Frontal cortex (tissue), 4 donors: ENCODE results near the gene PCDHA1. TPM values are rescaled to one million over a fixed set of nuclear protein-coding genes. Genes with fewer than 3 reads are reported as not detected.
A peak's percentile ranks its signal among the peaks of the same experiment; 100 is the strongest.
"Not testable (repeated sequence)": the region's sequence is repeated elsewhere in the genome, so short reads cannot be mapped to it uniquely, and the experiment has no call there.

Experiments used
- DNase-seq, 2 donors: peaks; one replicate each; pipeline ENCODE4 v3.0.0; 2012; ENCODE audit warnings: low spot score in 2 of 2
- FAIRE-seq: peaks from 2 replicates; lab custom pipeline; 2012; peaks lifted over from hg19 to GRCh38; lab: Jason Lieb, UNC
- total RNA-seq: library from RNA; depleted of rRNA; stranded (reverse); fragments of >200 nt; gene quantifications from one replicate; pipeline ENCODE4 v1.2.3, GENCODE V29; 2014
- donor health status: control.
- donor health status: control.
- donor health status: control.

The PCDHA1 gene
- total RNA-seq, 1 donor from 2014 or later = 8.6 TPM

DNA sequence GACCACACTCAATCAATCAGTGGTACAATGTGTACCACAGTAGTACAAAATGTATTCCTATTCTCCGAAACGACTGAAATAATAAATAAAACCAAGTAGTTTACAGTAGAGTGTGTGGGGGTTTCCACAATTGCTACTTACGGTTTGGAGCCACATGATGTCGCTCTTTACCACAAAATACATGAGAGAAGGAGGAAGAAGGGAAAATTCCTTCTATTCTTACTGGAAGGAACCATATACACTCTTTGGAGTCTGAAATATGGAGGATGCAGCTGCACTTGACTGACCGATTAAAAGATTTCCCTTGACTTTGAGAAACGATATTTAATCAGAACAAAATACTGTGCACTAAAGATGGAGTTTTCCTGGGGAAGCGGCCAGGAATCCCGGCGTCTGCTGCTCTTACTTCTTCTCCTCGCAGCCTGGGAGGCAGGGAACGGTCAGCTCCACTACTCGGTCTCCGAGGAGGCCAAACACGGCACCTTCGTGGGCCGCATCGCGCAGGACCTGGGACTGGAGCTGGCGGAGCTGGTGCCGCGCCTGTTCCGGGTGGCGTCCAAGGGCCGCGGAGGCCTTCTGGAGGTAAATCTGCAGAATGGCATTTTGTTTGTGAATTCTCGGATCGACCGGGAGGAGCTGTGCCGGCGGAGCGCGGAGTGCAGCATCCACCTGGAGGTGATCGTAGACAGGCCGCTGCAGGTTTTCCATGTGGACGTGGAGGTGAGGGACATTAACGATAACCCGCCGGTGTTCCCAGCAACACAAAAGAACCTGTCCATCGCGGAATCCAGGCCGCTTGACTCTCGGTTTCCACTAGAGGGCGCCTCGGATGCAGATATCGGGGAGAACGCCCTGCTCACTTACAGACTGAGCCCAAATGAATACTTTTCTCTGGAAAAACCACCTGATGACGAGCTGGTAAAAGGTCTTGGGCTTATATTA lies 21.2 kb downstream of the PCDHA1 start, which contains the start of gene PCDHA4:
Gene PCDHA4 (plus strand): TSS at position 235 of the 942 bp plus-strand sequence.
- FAIRE-seq = no peak

DNA sequence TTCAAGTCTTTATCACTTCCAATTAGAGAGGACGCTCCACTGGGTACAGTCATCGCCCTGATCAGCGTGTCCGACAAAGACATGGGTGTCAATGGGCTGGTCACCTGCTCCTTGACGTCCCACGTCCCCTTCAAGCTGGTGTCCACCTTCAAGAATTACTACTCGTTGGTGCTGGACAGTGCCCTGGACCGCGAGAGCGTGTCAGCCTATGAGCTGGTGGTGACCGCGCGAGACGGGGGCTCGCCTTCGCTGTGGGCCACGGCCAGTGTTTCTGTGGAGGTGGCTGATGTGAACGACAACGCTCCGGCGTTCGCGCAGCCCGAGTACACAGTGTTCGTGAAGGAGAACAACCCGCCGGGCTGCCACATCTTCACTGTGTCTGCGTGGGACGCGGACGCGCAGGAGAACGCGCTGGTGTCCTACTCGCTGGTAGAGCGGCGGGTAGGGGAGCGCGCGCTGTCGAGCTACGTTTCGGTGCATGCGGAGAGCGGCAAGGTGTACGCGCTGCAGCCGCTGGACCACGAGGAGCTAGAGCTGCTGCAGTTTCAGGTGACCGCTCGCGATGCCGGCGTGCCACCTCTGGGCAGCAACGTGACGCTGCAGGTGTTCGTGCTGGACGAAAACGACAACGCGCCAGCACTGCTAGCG lies 22.4 kb downstream of the PCDHA1 start:
- FAIRE-seq, DNase-seq: not testable (repeated sequence)

More for the DNA sequence above, 21.2 kb downstream of the PCDHA1 start, which contains the start of gene PCDHA4:
- no peak for DNase-seq

DNA sequence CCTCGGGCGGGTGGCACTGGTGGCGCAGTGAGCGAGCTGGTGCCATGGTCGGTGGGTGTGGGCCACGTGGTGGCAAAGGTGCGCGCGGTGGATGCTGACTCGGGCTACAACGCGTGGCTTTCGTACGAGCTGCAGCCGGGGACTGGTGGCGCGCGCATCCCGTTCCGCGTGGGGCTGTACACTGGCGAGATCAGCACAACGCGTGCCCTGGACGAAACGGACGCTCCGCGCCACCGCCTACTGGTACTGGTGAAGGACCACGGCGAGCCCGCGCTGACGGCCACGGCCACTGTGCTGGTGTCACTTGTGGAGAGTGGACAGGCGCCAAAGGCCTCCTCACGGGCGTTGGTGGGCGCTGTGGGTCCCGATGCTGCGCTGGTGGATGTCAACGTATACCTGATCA lies 22.9 kb downstream of the PCDHA1 start:
- DNase-seq (no peak), FAIRE-seq (no peak)

DNA sequence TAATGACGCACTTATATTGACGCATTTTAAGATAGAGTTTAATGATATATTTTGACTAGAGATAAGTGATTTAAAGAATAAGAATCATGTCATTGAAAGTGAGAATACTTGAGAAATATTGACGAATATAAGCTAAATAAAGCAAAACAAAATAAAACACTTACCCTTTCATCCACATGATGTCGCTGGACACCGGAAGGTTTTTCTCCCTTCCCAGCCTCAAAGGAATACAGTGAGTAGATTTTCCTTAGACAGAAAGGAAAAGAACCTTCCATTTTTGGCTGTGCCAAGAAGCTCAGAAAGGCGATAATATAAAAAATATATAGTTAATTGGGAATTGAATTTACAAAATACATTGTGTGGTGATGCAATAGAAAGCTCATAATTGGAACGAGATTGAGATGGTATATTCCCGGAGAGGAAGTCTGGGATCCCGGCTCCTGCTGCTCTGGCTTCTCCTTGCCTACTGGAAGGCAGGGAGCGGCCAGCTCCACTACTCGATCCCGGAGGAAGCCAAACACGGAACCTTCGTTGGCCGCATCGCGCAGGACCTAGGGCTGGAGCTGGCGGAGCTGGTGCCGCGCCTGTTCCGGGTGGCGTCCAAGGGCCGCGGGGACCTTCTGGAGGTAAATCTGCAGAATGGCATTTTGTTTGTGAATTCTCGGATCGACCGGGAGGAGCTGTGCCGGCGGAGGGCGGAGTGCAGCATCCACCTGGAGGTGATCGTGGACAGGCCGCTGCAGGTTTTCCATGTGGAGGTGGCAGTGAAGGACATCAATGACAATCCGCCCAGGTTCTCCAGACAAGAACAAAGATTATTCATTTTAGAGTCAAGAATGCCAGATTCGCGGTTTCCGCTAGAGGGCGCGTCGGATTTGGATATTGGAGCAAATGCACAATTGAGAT lies 35.7 kb downstream of the PCDHA1 start, which contains the start of gene PCDHA5:
Gene PCDHA5 (plus strand): TSS at position 239 of the 906 bp plus-strand sequence.
- no peak for DNase-seq

DNA sequence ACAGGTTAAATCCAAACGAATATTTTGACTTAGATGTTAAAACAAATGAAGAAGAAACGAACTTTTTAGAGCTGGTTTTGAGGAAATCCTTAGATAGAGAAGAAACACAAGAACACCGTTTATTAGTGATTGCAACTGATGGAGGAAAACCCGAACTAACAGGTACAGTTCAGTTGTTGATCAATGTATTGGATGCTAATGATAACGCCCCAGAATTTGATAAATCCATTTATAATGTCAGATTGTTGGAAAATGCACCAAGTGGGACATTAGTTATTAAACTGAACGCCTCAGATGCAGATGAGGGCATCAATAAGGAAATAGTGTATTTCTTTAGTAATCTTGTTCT lies 36.3 kb downstream of the PCDHA1 start:
- no peak for FAIRE-seq

More for the DNA sequence above, 35.7 kb downstream of the PCDHA1 start, which contains the start of gene PCDHA5:
- no peak for FAIRE-seq

DNA sequence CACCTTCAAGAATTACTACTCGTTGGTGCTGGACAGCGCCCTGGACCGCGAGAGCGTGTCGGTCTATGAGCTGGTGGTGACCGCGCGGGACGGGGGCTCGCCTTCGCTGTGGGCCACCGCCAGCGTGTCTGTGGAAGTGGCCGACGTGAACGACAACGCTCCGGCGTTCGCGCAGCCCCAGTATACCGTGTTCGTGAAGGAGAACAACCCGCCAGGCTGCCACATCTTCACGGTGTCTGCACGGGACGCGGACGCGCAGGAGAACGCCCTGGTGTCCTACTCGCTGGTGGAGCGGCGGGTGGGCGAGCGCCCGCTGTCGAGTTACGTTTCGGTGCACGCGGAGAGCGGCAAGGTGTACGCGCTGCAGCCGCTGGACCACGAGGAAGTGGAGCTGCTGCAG lies 37.0 kb downstream of the PCDHA1 start:
- DNase-seq, FAIRE-seq: not testable (repeated sequence)

More for the DNA sequence above, 36.3 kb downstream of the PCDHA1 start:
- DNase-seq = no peak

DNA sequence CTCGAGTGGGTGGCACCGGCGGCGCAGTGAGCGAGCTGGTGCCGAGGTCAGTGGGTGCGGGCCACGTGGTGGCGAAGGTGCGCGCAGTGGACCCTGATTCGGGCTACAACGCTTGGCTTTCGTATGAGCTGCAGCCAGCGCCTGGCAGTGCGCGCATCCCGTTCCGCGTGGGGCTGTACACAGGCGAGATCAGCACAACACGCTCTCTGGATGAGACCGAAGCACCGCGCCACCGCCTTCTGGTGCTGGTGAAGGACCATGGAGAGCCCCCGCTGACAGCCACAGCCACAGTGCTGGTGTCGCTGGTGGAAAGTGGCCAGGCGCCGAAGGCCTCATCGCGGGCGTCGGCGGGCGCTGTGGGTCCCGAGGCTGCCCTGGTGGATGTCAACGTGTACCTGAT lies 37.5 kb downstream of the PCDHA1 start:
- DNase-seq = no peak
- no peak for FAIRE-seq

DNA sequence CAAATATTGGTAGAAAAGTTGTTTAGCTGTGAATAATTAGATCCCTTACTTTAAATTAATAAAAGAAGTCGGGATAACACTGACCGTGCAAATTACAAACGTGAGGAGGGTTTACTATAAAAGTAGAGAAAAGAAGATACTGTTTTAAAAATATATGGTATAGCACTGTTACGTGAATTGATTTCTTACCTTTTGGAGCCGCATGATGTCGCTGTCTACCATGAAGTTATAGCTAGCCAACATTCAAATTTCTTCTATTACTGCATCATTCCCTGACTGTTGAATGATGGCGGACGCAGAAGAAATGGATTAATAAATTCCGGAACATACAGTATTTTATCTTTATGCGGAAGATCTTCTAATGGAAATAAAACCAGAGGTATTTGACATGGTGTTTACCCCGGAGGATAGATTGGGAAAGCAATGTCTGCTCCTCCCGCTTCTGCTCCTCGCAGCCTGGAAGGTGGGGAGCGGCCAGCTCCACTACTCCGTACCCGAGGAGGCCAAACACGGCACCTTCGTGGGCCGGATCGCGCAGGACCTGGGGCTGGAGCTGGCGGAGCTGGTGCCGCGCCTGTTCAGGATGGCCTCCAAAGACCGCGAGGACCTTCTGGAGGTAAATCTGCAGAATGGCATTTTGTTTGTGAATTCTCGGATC lies 41.9 kb downstream of the PCDHA1 start, which contains the start of gene PCDHA6:
Gene PCDHA6 (plus strand): TSS at position 257 of the 658 bp plus-strand sequence. CDS start 132 bp downstream, at position 389.
- DNase-seq = no peak
- FAIRE-seq = no peak

DNA sequence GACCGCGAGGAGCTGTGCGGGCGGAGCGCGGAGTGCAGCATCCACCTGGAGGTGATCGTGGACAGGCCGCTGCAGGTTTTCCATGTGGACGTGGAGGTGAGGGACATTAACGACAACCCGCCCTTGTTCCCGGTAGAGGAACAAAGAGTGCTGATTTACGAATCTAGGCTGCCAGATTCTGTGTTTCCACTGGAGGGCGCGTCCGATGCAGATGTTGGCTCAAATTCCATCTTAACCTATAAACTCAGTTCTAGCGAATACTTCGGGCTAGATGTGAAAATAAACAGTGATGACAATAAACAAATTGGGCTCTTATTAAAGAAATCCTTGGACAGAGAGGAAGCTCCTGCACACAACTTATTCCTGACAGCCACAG lies 42.4 kb downstream of the PCDHA1 start:
- no peak for FAIRE-seq
- DNase-seq = no peak

DNA sequence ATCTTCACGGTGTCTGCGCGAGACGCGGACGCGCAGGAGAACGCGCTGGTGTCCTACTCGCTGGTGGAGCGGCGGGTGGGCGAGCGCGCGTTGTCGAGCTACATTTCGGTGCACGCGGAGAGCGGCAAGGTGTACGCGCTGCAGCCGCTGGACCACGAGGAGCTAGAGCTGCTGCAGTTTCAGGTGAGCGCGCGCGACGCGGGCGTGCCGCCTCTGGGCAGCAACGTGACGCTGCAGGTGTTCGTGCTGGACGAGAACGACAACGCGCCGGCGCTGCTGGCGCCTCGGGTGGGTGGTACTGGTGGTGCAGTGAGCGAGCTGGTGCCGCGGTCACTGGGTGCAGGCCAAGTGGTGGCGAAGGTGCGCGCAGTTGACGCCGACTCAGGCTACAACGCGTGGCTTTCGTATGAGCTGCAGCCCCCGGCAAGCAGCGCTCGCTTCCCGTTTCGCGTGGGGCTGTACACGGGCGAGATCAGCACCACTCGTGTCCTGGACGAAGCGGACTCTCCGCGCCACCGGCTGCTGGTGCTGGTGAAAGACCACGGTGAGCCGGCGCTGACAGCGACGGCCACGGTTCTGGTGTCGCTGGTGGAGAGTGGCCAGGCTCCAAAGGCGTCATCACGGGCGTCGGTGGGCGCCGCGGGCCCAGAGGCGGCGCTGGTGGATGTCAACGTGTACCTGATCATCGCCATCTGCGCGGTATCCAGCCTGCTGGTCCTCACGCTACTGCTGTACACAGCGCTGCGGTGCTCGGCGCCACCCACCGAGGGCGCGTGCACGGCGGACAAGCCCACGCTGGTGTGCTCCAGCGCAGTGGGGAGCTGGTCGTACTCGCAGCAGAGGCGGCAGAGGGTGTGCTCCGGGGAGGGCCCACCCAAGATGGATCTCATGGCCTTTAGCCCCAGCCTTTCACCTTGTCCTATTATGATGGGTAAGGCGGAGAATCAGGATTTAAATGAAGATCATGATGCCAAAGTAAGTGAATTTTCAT lies 43.9 kb downstream of the PCDHA1 start:
- DNase-seq, FAIRE-seq: not testable (repeated sequence)

DNA sequence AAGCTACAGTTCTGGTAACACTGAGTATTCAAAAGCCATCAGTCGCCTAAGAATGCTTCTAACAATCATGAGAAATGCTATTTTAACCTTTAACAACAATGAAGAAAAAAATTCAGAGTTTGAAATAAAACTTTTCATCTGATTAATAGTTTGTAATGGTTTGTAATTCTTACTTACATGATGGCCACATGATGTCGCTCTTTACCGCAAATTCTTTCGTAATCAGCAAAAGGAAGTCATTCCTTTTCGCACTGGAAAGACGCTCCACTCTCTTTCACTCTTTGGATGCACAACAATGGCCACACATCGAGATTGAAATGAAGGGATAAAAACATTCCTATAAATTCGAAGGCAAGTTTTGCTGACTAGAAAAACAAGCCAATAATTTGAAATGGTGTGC lies 48.1 kb downstream of the PCDHA1 start, which contains the start of gene PCDHA7:
Gene PCDHA7 (plus strand): TSS at position 277 of the 400 bp plus-strand sequence. CDS start 115 bp downstream, at position 392.
- FAIRE-seq (no peak), DNase-seq (peak in 1 of 2 donors; percentile 48)

DNA sequence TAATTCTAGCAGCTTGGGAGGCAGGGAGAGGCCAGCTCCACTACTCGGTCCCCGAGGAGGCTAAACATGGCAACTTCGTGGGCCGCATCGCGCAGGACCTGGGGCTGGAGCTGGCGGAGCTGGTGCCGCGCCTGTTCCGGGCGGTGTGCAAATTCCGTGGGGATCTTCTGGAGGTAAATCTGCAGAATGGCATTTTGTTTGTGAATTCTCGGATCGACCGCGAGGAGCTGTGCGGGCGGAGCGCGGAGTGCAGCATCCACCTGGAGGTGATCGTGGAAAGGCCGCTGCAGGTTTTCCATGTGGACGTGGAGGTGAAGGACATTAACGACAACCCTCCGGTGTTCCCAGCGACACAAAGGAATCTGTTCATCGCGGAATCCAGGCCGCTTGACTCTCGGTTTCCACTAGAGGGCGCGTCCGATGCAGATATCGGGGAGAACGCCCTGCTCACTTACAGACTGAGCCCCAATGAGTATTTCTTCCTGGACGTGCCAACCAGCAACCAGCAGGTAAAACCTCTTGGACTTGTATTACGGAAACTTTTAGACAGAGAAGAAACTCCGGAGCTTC lies 48.6 kb downstream of the PCDHA1 start:
- FAIRE-seq, DNase-seq: not testable (repeated sequence)

DNA sequence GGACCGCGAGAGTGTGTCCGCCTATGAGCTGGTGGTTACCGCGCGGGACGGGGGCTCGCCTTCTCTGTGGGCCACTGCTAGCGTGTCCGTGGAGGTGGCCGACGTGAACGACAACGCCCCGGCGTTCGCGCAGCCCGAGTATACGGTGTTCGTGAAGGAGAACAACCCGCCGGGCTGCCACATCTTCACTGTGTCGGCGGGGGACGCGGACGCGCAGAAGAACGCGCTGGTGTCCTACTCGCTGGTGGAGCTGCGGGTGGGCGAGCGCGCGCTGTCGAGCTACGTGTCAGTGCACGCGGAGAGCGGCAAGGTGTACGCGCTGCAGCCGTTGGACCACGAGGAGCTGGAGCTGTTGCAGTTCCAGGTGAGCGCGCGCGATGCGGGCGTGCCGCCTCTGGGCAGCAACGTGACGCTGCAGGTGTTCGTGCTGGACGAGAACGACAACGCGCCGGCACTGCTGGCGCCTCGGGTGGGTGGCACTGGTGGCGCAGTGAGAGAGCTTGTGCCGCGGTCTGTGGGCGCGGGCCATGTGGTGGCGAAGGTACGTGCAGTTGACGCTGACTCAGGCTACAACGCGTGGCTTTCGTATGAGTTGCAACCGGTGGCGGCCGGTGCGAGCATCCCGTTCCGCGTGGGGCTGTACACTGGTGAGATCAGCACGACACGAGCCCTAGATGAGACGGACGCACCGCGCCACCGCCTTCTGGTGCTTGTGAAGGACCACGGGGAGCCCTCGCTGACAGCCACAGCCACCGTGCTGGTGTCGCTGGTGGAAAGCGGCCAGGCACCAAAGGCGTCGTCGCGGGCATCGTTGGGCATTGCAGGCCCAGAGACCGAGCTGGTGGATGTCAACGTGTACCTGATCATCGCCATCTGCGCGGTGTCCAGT lies 49.9 kb downstream of the PCDHA1 start:
- FAIRE-seq = no peak

DNA sequence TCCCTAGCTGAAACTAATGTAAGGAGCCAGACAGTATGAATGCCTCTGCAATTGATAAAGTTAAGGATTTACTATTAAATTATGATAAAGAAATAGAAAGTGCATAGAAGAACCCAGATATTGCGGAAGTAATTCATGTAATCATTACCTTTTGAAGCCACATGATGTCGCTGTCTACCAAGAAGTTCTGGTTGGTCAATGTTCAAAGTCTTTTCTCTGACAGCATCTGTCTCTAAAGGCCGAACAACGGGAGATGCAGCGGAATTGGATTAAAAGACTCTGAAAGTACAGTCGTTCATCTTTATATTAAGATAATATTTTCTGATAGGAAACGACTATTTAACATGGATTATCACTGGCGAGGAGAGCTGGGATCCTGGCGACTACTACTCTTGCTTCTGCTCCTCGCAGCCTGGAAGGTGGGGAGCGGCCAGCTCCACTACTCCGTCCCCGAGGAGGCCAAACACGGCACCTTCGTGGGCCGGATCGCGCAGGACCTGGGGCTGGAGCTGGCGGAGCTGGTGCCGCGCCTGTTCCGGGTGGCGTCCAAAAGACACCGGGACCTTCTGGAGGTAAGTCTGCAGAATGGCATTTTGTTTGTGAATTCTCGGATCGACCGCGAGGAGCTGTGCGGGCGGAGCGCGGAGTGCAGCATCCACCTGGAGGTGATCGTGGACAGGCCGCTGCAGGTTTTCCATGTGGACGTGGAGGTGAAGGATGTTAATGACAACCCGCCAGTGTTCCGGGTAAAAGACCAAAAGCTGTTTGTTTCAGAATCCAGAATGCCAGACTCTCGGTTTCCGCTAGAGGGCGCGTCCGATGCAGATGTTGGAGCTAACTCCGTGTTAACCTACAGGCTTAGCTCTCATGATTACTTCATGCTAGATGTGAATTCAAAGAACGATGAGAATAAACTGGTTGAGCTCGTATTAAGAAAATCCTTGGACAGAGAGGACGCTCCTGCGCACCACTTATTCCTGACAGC lies 55.3 kb downstream of the PCDHA1 start, which contains the start of gene PCDHA8:
Gene PCDHA8 (plus strand): TSS at position 210 of the 985 bp plus-strand sequence. CDS start 135 bp downstream, at position 345.
- DNase-seq = peak in 1 of 2 donors; percentile 69
- peak; percentile 72 for FAIRE-seq

More for the DNA sequence above, 49.9 kb downstream of the PCDHA1 start:
- no peak for DNase-seq
